Measurements from ENCODE around the gene PEX26.
"Not testable (repeated sequence)": the region's sequence is repeated elsewhere in the genome, so short reads cannot be mapped to it uniquely, and the experiment has no call there.

PEX26 gene

DNA sequence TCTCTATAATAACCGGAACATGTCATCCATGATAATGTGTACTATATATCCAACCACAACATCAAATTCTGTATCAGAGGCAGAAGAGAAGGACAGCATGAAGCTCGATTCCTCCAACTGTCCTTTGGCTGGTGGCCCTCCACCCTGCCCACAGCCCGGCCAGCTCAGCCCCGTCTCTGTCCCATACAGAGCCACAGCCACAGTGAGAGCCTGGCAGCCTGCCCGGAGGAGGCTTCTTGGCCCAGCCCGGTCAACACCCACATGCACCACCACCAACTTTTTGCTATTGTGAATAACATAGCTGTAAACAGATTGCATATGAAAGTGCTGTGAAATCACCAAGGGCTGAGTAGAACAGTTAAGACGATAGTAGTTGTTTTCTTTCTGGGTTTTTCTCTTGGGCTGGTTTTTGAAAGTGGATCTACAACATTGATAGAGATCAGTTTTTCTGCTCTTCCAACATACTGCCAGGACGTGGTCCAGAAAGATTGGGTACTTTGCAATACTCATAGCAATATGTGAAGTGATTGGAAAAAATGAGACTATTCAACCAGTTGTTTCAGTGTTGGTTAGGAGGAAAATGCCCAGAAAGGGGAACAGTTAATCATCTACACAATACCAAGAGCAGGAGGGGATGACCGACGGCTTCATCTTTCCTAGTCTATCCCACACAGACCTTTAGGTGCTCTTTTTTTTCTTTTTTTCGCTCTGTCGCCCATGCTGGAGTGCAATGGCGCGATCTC is 25.9 kb downstream of the PEX26 start:
- DNase-seq: no peak

- DNase-seq: no peak
Measured at GRCh38 chr22:18104566-18104965, 26.8 kb downstream of the PEX26 start.

DNA sequence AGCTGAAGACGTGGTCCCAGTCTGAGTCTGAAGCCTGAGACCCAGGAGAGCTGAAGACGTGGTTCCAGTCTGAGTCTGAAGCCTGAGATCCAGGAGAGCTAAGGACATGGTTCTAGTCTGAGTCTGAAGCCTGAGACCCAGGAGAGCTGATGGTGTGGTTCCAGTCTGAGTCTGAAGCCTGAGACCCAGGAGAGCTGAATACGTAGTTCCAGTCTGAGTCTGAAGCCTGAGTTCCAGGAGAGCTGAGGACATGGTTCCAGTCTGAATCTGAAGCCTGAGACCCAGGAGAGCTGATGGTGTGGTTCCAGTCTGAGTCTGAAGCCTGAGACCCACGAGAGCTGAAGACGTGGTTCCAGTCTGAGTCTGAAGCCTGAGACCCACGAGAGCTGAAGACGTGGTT is 28.2 kb downstream of the PEX26 start:
- not testable (repeated sequence) for DNase-seq

DNA sequence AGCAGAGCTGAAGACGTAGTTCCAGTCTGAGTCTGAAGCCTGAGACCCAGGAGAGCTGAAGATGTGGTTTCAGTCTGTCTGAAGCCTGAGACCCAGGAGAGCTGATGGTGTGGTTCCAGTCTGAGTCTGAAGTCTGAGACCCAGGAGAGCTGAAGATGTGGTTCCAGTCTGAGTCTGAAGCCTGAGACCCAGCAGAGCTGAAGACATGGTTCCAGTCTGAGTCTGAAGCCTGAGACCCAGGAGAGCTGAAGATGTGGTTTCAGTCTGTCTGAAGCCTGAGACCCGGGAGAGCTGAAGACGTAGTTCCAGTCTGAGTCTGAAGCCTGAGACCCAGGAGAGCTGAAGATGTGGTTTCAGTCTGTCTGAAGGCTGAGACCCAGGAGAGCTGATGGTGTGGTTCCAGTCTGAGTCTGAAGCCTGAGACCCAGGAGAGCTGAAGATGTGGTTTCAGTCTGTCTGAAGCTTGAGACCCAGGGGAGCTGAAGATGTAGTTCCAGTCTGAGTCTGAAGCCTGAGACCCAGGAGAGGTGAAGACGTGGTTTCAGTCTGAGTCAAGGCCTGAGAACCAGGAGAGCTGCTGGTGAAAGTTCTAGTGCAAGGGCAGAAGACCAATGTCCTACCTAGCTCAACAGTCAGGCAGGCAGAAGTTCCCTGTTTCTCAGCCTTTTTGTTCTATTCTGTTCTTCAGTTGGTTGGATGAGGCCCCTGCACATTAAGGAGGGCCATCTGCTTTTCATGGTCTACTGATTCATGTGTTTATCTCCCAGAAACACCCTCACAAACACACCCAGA is 29.0 kb downstream of the PEX26 start:
- DNase-seq: not testable (repeated sequence)

DNA sequence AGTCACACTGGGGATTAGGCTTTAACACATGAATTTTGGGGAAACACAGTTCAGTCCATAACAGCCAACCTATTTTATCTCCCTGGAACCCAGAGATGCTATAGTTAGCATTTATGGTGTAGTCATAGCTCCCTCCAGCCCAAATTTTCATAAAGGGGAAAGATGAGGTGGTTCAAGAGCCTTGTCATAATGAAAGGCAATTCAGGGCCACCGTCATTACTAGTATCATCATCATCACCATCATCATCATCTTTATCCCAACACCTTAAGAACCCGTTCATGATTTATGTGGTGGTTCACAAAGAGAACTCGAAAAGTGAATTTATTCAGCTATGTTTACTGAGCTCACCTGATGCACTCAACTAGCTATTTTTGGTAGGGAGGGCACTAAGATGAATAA is 30.4 kb downstream of the PEX26 start:
- DNase-seq: no peak

- no peak for DNase-seq
Measured at GRCh38 chr22:18109410-18110193, 31.8 kb downstream of the PEX26 start.

DNA sequence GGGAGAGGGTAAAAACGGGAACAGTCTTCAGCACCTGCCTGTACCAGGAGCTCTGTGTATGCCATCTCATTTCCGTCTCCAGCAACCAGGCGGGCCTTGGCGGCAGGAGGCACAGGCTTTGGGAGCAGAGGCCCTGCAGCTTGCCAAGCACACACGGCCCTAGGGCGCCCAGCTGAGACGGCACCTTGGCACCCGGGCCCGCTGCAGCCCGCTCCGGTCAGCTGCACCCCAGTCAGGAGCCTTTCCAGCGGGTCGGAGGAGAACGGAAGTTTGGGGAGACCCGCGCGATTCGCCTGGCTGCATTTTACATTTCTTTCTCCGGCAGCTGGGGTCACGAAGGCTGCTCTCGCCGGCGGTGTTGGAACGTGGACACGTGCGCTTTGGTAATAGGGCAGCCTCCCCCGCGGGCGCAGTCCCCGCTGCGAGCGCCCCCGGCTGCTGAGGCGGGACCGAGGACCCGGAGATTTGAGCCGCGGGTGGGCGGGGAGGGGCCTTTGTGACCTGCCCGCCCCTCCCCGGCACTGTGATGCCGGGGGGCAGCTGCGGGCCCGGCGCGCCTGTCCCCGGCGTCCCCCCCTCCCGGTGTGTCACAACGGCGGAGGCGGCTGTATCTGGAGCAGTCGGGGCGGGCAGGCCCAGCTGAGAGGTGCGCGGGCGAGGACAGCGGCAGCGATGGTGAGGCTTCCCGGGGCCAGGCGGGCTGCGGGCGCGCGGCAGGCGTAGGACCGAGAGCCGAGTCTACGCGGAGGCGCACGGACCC is 32.6 kb downstream of the PEX26 start, which contains the start of gene TUBA8:
TSS of gene TUBA8 (plus strand) at position 616 of the 760 bp plus-strand sequence. CDS start at position 673, 57 bp downstream.
- DNase-seq: peak; percentile 15

DNA sequence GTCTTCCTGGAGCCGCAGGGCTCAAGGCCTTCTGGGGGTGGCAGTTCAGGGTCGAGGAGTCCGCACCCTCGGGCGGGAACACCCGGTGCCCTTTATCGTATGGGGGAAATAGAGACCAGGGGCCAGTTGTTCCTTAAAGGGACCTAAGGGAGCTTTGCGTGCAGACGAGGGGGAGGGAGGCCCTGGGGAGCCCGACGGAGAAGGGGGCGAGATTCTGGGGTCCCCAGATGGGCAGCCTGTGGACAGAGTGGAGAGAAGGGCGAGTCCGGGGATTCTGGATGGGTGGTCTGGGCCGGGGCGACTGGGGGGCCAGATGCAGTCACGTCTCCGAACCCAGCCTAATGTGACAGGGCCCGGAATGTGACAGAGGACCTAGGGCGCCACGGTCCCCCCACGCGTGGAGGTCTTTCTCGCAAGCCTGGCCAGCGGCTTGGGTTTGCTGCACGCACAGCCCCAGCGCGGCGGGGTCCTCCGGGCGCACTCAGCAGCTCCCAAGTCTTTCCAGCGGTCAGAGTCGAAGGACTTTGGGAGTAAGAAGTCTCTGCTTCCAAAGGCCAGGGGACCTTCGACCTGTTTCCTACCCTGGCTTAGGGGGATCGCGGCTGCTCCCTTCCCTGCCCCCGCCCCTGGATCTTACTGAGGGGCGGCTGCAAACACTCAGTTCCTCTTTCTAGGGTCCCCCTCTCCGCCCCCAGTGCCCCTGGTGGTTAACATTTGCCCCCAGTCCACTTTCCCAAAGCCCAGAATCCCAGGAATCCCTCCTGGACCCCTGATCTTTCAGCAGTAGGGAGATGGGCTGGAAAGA is 33.4 kb downstream of the PEX26 start:
- no peak for DNase-seq

DNA sequence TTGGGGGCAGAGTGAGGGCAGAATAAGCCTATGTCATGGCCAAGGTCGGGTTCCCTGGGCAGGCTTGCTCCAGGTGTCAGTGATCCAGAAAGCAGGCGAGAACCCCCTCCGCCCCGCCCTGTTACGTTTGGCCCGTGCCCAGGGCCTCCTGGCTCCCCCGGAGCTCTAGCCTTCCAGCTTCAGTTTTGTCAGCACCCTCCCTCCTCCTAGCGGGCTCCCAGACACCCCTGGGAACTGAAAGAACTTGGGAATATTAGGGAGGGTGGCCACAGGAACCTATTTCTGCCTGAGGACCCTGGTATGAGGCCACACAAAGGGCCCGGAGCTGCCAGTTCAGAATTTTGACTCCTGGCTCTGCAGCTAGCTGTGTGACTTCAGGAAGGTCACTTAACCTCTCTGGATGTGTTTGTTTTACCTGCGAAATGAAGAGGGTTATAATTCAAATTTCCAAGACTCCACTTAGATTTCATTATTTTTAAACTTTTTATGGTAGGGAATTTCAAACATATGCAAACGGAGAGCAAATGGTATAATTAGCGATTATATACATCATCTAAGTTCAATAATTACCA is 34.1 kb downstream of the PEX26 start:
- DNase-seq: no peak

DNA sequence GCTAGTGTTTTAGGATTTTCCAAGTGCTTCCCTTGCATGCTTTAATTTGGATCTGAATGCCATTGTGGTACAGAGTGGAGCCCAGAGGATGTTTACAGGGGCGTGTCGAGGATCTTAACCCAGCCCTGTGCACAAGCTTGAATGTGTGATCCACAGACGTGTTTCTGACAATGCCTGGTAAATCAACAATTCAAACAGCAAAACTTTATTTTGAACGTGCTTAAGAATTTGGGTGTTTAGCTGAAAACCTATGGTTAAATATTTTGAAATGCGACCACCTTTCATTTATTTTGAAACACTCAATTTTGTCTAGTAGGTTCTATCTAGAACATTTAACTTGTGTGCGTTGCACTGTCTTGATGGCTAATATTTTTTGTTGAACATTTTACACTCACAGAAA is 34.6 kb downstream of the PEX26 start:
- DNase-seq: no peak

DNA sequence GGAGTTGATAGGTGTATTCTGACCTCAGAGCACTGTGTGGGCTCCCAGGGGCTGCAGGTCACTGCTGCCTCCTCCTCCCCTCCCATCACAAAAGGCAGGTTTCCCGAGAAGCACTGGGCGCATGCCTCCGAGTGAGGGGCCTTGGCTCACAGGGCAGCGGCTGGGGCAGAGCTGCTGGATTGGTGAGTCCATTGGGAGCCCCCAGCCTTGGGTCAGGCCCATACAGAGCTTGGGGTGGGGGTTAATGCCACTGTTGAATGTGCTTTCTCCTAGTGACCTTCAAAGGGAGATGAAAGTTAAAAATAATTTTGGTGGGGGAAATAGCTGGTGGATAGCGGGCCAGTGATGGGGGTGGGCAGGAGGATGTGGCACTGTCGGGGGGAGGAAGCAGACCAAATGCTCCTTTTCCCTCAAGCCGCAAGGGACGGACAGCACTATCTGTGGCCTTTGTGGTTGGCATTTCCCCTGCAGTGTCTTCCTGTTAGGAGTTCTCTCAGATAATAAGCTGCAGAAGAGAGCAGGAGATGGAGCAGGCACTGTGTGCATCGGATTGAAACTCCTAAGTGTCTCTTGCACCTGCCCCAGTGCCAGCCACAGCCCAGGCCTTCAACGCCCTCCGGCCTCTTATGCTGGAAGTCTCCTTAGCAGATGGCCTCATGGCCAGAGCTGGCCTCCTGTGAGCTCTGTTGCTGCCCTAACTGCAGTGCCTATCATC is 36.0 kb downstream of the PEX26 start:
- DNase-seq: no peak

DNA sequence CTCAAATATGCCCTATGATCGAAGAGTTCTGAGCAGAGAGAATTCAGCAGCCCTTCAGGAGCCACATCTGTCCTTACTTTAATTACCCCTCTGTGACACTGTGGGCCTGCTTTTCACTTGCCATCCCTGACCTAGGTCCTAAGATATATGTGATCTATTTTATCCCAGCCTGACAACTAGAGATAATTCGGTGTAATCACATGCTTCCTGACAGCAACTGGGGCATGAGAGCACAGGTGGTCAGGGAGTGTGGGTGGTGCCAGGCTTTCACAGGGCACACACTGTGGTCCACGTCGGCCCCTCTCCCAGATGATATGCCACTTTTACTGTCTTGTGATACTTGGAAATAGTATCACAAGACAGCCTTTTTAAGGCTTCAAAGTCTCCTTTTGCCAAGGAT is 36.7 kb downstream of the PEX26 start:
- DNase-seq: no peak

- no peak for DNase-seq
Measured at GRCh38 chr22:18114976-18115652, 37.3 kb downstream of the PEX26 start.

GRCh38 chr22:18115906-18116371 is 38.1 kb downstream of the PEX26 start:
- DNase-seq: no peak

DNA sequence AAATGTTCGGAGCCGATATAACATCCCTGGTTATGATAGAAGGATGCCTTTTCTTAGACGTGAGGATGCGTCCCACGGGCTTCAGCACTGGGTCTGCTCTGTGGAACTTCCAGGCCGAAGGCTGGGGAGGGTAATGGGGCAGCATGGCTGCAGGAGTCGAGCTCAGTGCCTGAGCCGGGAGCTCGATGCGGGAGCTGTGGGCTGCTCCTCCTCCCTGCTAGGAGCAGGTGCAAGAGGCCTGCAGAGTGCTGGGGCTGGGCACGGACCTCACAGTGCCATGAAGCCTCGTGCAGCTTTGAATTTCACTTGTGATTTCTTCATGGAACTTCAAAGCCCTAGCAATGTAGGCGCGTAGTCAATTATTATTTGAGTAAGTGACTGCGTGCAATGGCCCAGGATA is 38.8 kb downstream of the PEX26 start:
- no peak for DNase-seq

DNA sequence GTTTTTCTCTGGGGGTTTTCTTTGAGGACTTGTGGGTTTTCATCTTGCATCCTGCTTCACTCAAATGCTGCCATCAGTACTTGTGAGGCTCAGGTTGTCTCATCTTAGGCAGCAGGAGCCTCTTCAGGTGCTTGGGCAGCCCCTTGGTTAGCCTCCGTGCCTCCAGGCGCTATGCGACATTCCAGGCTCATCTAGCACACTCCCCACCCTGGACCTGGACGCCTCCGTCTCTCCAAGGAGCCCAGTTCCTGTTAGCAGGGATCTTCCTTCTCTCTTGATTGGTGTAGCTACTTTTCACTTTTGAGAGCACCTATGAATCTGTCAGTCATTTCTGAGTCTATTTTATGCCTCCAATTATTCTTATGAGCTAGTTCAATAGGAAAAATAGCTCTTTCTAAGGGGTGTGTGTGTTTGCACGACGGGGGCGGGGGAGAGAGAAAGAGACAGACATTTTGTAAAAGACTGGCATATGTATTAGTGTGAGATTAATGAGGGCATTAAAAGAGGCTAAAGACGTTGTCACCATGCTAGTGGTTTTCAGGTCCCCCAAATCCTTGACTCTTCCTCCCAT is 40.6 kb downstream of the PEX26 start:
- DNase-seq: no peak

DNA sequence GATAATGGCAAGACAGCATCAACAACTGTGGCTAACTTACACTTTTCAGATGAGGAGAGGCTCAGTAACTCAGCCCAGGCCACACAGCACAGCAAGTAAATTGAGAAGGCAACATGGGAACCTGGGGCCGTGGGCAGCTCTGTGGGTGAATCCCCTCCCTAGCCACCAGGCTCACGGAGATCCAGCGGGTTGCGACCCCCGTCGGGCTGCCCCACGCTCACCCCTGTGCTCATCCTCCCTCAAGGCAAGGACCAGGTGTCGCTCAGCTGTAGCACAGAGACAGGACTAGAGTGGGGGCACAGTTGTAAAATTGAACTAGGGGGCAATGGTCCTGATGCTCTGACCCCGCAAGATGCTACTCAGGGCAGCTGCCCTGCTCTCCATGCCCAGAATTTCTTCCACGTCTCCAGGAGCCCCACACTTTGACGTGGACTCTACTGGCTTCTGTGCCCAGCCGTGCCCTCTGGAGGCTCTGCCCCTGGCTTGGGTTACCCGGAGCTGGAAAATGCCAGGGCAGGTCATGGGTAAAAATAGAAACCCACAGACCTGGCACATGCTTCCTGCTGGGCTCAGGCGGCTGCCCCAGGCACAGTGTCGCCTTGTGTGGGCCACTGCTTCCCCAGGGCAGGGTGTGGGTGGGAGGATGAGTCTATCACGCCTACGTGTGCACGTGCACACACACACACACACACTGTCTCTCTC is 41.8 kb downstream of the PEX26 start:
- DNase-seq: no peak

DNA sequence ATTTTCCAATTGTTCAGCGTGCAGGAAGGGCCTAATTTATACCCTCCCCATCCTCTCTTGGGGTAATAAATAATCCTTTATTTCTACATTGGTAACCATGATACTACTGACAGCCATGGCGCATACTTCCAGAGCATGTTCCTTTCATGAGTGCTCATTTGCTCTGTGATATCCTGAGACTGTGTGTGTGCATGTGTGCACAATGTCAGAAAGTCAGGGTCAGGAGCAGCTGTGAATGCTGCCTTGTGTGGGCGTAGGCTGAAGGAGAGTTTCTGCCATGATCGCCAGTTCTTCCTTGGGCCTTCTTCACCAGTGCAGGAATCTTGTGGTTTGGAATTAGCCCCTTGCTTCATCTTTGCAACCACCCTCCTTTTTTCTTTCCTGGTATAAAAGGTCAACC is 43.1 kb downstream of the PEX26 start:
- no peak for DNase-seq

GRCh38 chr22:18121506-18121905 is 43.7 kb downstream of the PEX26 start:
- no peak for DNase-seq

All from NCI-H82 (cell line).